Measurements from ENCODE around the gene PDE12. TPM values are rescaled to one million over a fixed set of nuclear protein-coding genes. Genes with fewer than 3 reads are reported as not detected.
"Not testable (repeated sequence)": the region's sequence is repeated elsewhere in the genome, so short reads cannot be mapped to it uniquely, and the experiment has no call there.

Gene PDE12
- total RNA-seq, 4 donors from 2014 or later: 13.6 to 33.4 (median 28.7) TPM

DNA sequence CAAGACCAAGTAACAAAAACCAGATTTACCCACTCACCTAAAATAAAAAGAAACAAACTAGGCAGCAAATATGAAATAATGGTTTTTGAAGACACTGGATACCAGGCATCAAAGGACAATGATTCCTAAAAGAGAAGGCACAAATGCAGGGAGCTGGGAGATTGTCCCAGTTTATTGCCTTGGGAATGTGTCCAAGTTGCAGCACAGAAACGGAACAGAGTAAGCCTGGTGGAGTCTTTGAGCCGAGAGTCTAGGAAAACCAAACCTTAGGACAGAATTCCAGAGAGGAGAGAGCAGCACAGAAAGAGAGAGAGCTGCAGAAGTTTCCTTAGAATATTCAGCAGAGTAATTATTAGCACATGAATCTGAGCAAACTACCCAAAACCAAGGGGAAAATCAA is 48.9 kb downstream of the PDE12 start:
- H3K27ac ChIP-seq: peak overlapping the region in 1 of 3 donors; percentile 3
- no peaks in the 10 kb centered on the region for H3K36me3 ChIP-seq
- H3K4me1 ChIP-seq: no peaks in the 10 kb centered on the region
- H3K9me3 ChIP-seq: no peaks in the 10 kb centered on the region
- DNase-seq: no peak
- intact Hi-C loops (cut with DNase I): no loop called here
- WGBS, 2 donors: 86 to 89% methylated on average over 2 of the region's 2 CpGs
- no peaks in the 10 kb centered on the region for H3K27me3 ChIP-seq
- TF ChIP-seq POLR2A (IDR thresholded peaks at IDR 0.05): no peak
- TF ChIP-seq, protein P1, sequence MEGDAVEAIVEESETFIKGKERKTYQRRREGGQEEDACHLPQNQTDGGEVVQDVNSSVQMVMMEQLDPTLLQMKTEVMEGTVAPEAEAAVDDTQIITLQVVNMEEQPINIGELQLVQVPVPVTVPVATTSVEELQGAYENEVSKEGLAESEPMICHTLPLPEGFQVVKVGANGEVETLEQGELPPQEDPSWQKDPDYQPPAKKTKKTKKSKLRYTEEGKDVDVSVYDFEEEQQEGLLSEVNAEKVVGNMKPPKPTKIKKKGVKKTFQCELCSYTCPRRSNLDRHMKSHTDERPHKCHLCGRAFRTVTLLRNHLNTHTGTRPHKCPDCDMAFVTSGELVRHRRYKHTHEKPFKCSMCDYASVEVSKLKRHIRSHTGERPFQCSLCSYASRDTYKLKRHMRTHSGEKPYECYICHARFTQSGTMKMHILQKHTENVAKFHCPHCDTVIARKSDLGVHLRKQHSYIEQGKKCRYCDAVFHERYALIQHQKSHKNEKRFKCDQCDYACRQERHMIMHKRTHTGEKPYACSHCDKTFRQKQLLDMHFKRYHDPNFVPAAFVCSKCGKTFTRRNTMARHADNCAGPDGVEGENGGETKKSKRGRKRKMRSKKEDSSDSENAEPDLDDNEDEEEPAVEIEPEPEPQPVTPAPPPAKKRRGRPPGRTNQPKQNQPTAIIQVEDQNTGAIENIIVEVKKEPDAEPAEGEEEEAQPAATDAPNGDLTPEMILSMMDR (IDR thresholded peaks at IDR 0.05): no peak
- H3K4me3 ChIP-seq (replicated peaks in 1 of 3): no peak overlapping the region

DNA sequence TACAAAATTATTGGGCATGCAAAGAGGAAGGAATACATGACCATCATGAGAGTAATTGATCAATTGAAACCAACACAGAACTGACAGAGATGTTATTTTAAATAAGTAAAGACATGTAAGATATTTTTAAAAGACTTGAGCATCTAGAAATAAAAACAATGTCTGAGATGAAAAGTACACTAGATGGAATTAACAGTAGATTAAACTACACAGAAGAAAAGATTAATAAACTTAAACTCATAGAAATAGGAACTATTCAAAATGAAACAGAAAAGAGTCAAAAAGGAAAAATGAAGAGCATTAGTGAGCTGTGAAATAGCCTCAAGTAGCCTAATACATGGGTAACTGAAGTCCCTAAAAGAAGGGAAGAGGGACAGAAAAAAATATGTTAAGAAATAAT is 49.6 kb downstream of the PDE12 start:
- TF ChIP-seq, protein P1 (IDR thresholded peaks at IDR 0.05): no peak
- TF ChIP-seq POLR2A (IDR thresholded peaks at IDR 0.05): no peak
- Histone ChIP-seq H3K27ac (no peak overlapping the region), H3K27me3 (no peaks in the 10 kb centered on the region), H3K9me3 (no peaks in the 10 kb centered on the region), H3K36me3 (no peaks in the 10 kb centered on the region), H3K4me3 (replicated peaks in 1 of 3) (no peak overlapping the region), H3K4me1 (no peaks in the 10 kb centered on the region)
- intact Hi-C loops (cut with DNase I): no loop called here
- DNase-seq: no peak

DNA sequence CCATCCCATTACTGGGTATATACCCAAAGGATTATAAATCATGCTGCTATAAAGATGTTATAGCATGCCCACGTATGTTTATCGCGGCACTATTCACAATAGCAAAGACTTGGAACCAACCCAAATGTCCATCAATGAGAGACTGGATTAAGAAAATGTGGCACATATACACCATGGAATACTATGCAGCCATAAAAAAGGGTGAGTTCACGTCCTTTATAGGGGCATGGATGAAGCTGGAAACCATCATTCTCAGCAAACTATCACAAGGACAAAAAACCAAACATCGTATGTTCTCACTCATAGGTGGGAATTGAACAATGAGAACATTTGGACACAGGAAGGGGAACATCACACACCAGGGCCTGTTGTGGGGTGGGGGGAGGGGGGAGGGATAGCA is 55.8 kb downstream of the PDE12 start:
- H3K27me3 ChIP-seq; H3K9me3 ChIP-seq; H3K4me1 ChIP-seq; intact Hi-C loops (cut with DNase I); H3K27ac ChIP-seq; H3K36me3 ChIP-seq; H3K4me3 ChIP-seq (replicated peaks in 1 of 3); DNase-seq: not testable (repeated sequence)
- 97% methylated on average over 5 of the region's 5 CpGs for WGBS, 2 donors

DNA sequence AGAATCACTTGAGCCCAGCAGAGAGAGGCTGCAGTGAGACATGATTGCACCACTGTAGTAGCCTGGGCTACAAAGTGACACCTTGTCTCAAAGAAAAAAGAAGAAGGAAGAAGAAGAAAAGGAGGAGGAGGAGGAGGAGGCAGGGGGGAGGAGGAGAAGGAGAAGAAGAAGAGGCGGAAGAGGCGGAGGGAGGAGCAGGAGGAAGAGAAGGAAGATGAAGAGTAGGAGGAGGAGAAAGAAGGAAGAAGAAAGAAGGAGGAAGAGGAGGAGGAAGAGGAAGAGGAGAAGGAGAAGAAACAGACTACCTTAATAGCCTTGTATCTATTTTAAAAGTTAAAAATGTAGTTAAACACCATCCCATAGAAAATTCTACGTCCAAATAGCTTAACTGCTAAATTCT is 60.2 kb downstream of the PDE12 start:
- Histone ChIP-seq H3K27ac (peak overlapping the region in 2 of 3 donors; percentile 8 to 27), H3K4me3 (replicated peaks in 1 of 3) (no peak overlapping the region), H3K36me3 (no peaks in the 10 kb centered on the region), H3K9me3 (no peaks in the 10 kb centered on the region), H3K4me1 (peaks cover 7 to 8% of the 10 kb centered on the region in 2 donors), H3K27me3 (no peaks in the 10 kb centered on the region)
- DNase-seq: no peak
- intact Hi-C loops (cut with DNase I): no loop called here
- TF ChIP-seq, protein P1 (IDR thresholded peaks at IDR 0.05): no peak
- no peak for TF ChIP-seq POLR2A (IDR thresholded peaks at IDR 0.05)
- 73 to 92% methylated on average over 3 of the region's 3 CpGs for WGBS, 2 donors

Small RNA genes within 50 kb of the gene (small RNA-seq; reads per million reads assigned to genes)
- gene RNU6-108P (not detected), gene RNU6-1181P (not detected), gene RNU6-483P (not detected)

Other genes starting within 250 kb of the PDE12 start
- gene DNAH12, start 11.9 kb upstream of the PDE12 start, total RNA-seq: under 1 TPM; 0.04 to 0.98 (median 0.19) TPM
- 100 to 1,000 TPM; 125 to 195 (median 159) TPM for gene ARF4, start 41.1 kb downstream of the PDE12 start, total RNA-seq
- gene DENND6A, start 136.8 kb downstream of the PDE12 start, total RNA-seq: 10 to 100 TPM; 36.9 to 52.0 (median 43.8) TPM
- gene SLMAP, start 200.0 kb downstream of the PDE12 start, total RNA-seq: 10 to 100 TPM; 79.7 to 89.4 (median 83.4) TPM

Measured in thyroid gland (tissue), 4 donors.